OCI-LY1 (cell line): Measurements from ENCODE around the gene MED26.
"Not testable (repeated sequence)": the region's sequence is repeated elsewhere in the genome, so short reads cannot be mapped to it uniquely, and the experiment has no call there.

Experiments
- EZH2 ChIP-seq: fragments of 200-600 bp; sonication (generic), shearing (Covaris generic); IDR thresholded peaks from 2 replicates; pipeline ENCODE4 v1.8.0; 2017; ENCODE audit warnings: borderline replicate concordance, mixed run types, mild to moderate bottlenecking, antibody characterized with exemption, low read length, moderate library complexity, mixed read lengths
- TF ChIP-seq, protein P1 (sequence below): fragments of 200-600 bp; sonication (generic), shearing (Covaris generic); IDR thresholded peaks from 2 replicates; pipeline ENCODE4 v1.5.1; 2017; ENCODE audit warnings: mild to moderate bottlenecking, antibody characterized with exemption, low read length, moderate library complexity, mixed read lengths

DNA sequence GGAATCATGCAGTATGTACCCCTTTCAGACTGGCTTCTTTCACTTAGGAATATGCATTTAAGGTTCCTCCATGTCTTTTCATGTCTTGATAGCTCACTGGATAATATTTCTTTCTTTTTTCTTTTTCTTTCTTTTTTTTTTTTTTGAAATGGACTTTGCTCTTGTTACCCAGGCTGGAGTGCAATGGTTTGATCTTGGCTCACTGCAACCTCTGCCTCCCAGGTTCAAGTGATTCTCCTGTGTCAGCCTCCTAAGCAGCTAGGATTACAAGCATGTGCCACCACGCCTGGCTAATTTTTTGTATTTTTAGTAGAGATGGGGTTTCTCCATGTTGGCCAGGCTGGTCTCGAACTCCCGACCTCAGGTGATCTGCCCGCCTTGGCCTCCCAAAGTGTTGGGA is 40.7 kb upstream of the MED26 start:
- TF ChIP-seq, protein P1, sequence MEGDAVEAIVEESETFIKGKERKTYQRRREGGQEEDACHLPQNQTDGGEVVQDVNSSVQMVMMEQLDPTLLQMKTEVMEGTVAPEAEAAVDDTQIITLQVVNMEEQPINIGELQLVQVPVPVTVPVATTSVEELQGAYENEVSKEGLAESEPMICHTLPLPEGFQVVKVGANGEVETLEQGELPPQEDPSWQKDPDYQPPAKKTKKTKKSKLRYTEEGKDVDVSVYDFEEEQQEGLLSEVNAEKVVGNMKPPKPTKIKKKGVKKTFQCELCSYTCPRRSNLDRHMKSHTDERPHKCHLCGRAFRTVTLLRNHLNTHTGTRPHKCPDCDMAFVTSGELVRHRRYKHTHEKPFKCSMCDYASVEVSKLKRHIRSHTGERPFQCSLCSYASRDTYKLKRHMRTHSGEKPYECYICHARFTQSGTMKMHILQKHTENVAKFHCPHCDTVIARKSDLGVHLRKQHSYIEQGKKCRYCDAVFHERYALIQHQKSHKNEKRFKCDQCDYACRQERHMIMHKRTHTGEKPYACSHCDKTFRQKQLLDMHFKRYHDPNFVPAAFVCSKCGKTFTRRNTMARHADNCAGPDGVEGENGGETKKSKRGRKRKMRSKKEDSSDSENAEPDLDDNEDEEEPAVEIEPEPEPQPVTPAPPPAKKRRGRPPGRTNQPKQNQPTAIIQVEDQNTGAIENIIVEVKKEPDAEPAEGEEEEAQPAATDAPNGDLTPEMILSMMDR = not testable (repeated sequence)
- not testable (repeated sequence) for TF ChIP-seq EZH2
